ENCODE measurements around the gene ZNF133.

- no peak for TF ChIP-seq CTCF (IDR thresholded peaks at IDR 0.05)
- TF ChIP-seq POLR2A (IDR thresholded peaks at IDR 0.05) = no peak
Measured at GRCh38 chr20:18326990-18327389, 38.7 kb downstream of the ZNF133 start.

All from transverse colon (tissue), 3 donors.